Stimulated activated CD8-positive, alpha-beta memory T cell treated with anti-CD3 and anti-CD28 coated beads, Interleukin-15, amount 100 ng/mL, for 1 hour (primary cell): ENCODE data around the gene BCL2L2.
"Not testable (repeated sequence)": the region's sequence is repeated elsewhere in the genome, so short reads cannot be mapped to it uniquely, and the experiment has no call there.

Source experiments
- DNase-seq: peaks from one replicate; pipeline ENCODE4 v3.0.0-alpha.2; 2020; ENCODE audit warnings: low read depth

The BCL2L2 gene

GRCh38 chr14:23324455-23324846, 17.8 kb downstream of the BCL2L2 start:
- DNase-seq: no peak

GRCh38 chr14:23324993-23325392, 18.4 kb downstream of the BCL2L2 start:
- DNase-seq: no peak

- not testable (repeated sequence) for DNase-seq
These were observed 19.1 kb downstream of the BCL2L2 start for GRCh38 chr14:23325746-23326145.

GRCh38 chr14:23326491-23327332, 20.1 kb downstream of the BCL2L2 start:
- DNase-seq: no peak

GRCh38 chr14:23327947-23328744, 21.5 kb downstream of the BCL2L2 start:
- DNase-seq: peak; percentile 42

GRCh38 chr14:23335623-23336022, 29.0 kb downstream of the BCL2L2 start:
- no peak for DNase-seq

- no peak for DNase-seq
These were observed 33.1 kb downstream of the BCL2L2 start for GRCh38 chr14:23339506-23340268.

GRCh38 chr14:23344481-23344880, 37.8 kb downstream of the BCL2L2 start:
- no peak for DNase-seq

GRCh38 chr14:23345987-23346692, 39.5 kb downstream of the BCL2L2 start:
- no peak for DNase-seq

- DNase-seq: no peak
These were observed 40.2 kb downstream of the BCL2L2 start for GRCh38 chr14:23346693-23347405.

- DNase-seq: no peak
These were observed 41.0 kb downstream of the BCL2L2 start for GRCh38 chr14:23347406-23348296.

GRCh38 chr14:23348297-23348655, 41.6 kb downstream of the BCL2L2 start:
- DNase-seq: no peak

GRCh38 chr14:23349156-23349845, 42.7 kb downstream of the BCL2L2 start:
- DNase-seq: no peak

GRCh38 chr14:23351681-23352505, 45.3 kb downstream of the BCL2L2 start:
- no peak for DNase-seq

- peak; percentile 17 for DNase-seq
These were observed 46.1 kb downstream of the BCL2L2 start, which contains the start of gene SLC22A17 for GRCh38 chr14:23352506-23353432. TSS of gene SLC22A17 (minus strand) at chr14:23352887.

GRCh38 chr14:23353433-23353780, 46.8 kb downstream of the BCL2L2 start:
- DNase-seq: no peak

- DNase-seq: no peak
These were observed 48.4 kb downstream of the BCL2L2 start for GRCh38 chr14:23354990-23355389.
